Fibroblast of the aortic adventitia (primary cell): ENCODE results near the gene TCAP. TPM values are rescaled to one million over a fixed set of nuclear protein-coding genes. Genes with fewer than 3 reads are reported as not detected.

Experiments used
- DNase-seq: peaks from one replicate; pipeline ENCODE4 v3.0.0-alpha.2; 2010; ENCODE audit warnings: low read depth
- H3K4me3 ChIP-seq: 2 replicates; pipeline ENCODE4 v1.5.1; 2011; ENCODE audit warnings: low read depth, mild to moderate bottlenecking, control low read depth, low read length, moderate library complexity
- CTCF ChIP-seq: IDR thresholded peaks from 2 replicates; pipeline ENCODE4 v1.5.1; 2011; ENCODE audit warnings: mild to moderate bottlenecking, low read length, control low read depth, inconsistent platforms; ENCODE audit not compliant: insufficient read depth
- total RNA-seq: library from RNA; depleted of rRNA; stranded (reverse); fragments of >200 nt; gene quantifications from 2 replicates; pipeline ENCODE4 v1.2.3, GENCODE V29; 2012; ENCODE audit warnings: low replicate concordance

The TCAP gene
- total RNA-seq = 0.36 and 0.49 TPM in 2 replicates

GRCh38 chr17:39664581-39665561 lies at the start of gene TCAP:
TCAP (plus strand) TSS chr17:39665349; CDS start chr17:39665360, 11 bp downstream.
- no peak within 1 kb of the TSS for H3K4me3 ChIP-seq
- TF ChIP-seq CTCF = no peak
- DNase-seq = no peak

- DNase-seq = no peak
- no peak for TF ChIP-seq CTCF
- H3K4me3 ChIP-seq = no peak overlapping the region
These were observed 49.7 kb upstream of the TCAP start for GRCh38 chr17:39615434-39615833.

- no peak for TF ChIP-seq CTCF
- no peak for DNase-seq
- no peak overlapping the region for H3K4me3 ChIP-seq
These were observed 48.1 kb upstream of the TCAP start for GRCh38 chr17:39617100-39617445.

GRCh38 chr17:39617446-39618245 lies 47.5 kb upstream of the TCAP start:
- H3K4me3 ChIP-seq = peak overlapping the region; percentile 64
- no peak for TF ChIP-seq CTCF
- DNase-seq = peak; percentile 36

GRCh38 chr17:39618246-39618913 lies 46.8 kb upstream of the TCAP start:
- no peak for TF ChIP-seq CTCF
- peak overlapping the region; percentile 64 for H3K4me3 ChIP-seq
- DNase-seq = peak; percentile 9

GRCh38 chr17:39618956-39619785 lies 46.0 kb upstream of the TCAP start:
- TF ChIP-seq CTCF = no peak
- H3K4me3 ChIP-seq = no peak overlapping the region

More at GRCh38 chr17:39618956-39619785, 46.0 kb upstream of the TCAP start:
- no peak for DNase-seq
